ENCODE measurements around the gene GRIN1. TPM values are rescaled to one million over a fixed set of nuclear protein-coding genes. Genes with fewer than 3 reads are reported as not detected.

The GRIN1 gene
- total RNA-seq, 1 experiment from 2014 or later, result 0.52 TPM

DNA sequence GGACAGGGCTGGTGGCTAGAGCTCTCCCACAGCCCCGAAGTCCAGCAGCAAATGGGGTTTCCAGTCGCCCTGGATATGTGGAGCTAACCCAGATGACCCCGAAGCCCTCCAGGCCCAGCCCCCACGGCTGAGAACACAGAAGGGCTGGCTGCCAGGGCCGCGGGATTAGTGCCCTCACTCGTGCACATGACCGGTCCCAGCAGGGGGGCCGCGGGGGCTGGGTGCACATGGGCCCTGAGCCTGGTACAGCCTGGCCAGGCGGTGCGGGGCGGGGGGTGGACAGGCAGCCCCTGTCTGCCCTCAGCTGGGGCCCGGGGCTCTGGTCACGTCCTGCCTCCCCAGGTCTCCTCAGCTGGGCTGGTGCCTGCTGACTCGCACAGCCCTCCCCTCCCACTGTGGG is 55.4 kb downstream of the GRIN1 start:
- POLR2A ChIA-PET (ENCODE audit: low non-redundant PET), result interaction anchor here (0.6 kb wide), 1 partner anchor 9 kb away, joined by 3 read pairs; no protein-coding TSS in a partner anchor

GRCh38 chr9:137194909-137195308 is 56.0 kb downstream of the GRIN1 start:
- TF ChIP-seq EZH2 (IDR thresholded peaks at IDR 0.05; ENCODE audit: borderline replicate concordance, low read depth, low read length, poor library complexity, severe bottlenecking) (no peak), CTCF (conservative IDR thresholded peaks at IDR 0.05; ENCODE audit: low read depth, low read length) (no peak)
- Histone ChIP-seq H3K27me3 (replicated peaks; ENCODE audit: insufficient read depth, low read depth, low read length, poor library complexity) (no peaks in the 10 kb centered on the region), H3K9me3 (ENCODE audit: low read depth, low read length, poor library complexity, severe bottlenecking) (no peaks in the 10 kb centered on the region), H3K36me3 (ENCODE audit: insufficient read depth, low read length, poor library complexity, severe bottlenecking) (peaks cover 2% of the 10 kb centered on the region), H3K27ac (ENCODE audit: low read depth, low read length, poor library complexity, severe bottlenecking) (no peak overlapping the region), H3K4me1 (ENCODE audit: insufficient read depth, low read length, poor library complexity, severe bottlenecking) (peaks cover 13% of the 10 kb centered on the region), H3K4me3 (ENCODE audit: low read depth, low read length, poor library complexity, severe bottlenecking) (no peak overlapping the region)
- CTCF ChIA-PET, result interaction anchor here (0.7 kb wide), 1 partner anchor 42 kb away, joined by 3 read pairs; no protein-coding TSS in a partner anchor
- POLR2A ChIA-PET (ENCODE audit: low non-redundant PET), result interaction anchor here (0.6 kb wide), 1 partner anchor 10 kb away, joined by 3 read pairs; no protein-coding TSS in a partner anchor
- BruUV-seq (replicated peaks), result no TSS peak
- intact Hi-C loops (cut with micrococcal nuclease; ENCODE audit: unreplicated experiment), result no loop called here
- DNase-seq (ENCODE audit: low spot score), result no peak

More for the DNA sequence above, 55.4 kb downstream of the GRIN1 start:
- no TSS peak for BruUV-seq (replicated peaks)
- H3K9me3 ChIP-seq (ENCODE audit: low read depth, low read length, poor library complexity, severe bottlenecking), result no peaks in the 10 kb centered on the region
- peaks cover 2% of the 10 kb centered on the region for H3K36me3 ChIP-seq (ENCODE audit: insufficient read depth, low read length, poor library complexity, severe bottlenecking)
- peaks cover 12% of the 10 kb centered on the region for H3K4me1 ChIP-seq (ENCODE audit: insufficient read depth, low read length, poor library complexity, severe bottlenecking)
- TF ChIP-seq EZH2 (IDR thresholded peaks at IDR 0.05; ENCODE audit: borderline replicate concordance, low read depth, low read length, poor library complexity, severe bottlenecking) (no peak), CTCF (conservative IDR thresholded peaks at IDR 0.05; ENCODE audit: low read depth, low read length) (no peak)
- DNase-seq (ENCODE audit: low spot score), result no peak
- H3K27me3 ChIP-seq (replicated peaks; ENCODE audit: insufficient read depth, low read depth, low read length, poor library complexity), result no peaks in the 10 kb centered on the region
- intact Hi-C loops (cut with micrococcal nuclease; ENCODE audit: unreplicated experiment), result no loop called here
- no peak overlapping the region for H3K4me3 ChIP-seq (ENCODE audit: low read depth, low read length, poor library complexity, severe bottlenecking)
- CTCF ChIA-PET, result interaction anchor here (0.7 kb wide), 1 partner anchor 42 kb away, joined by 3 read pairs; no protein-coding TSS in a partner anchor
- H3K27ac ChIP-seq (ENCODE audit: low read depth, low read length, poor library complexity, severe bottlenecking), result no peak overlapping the region

- POLR2A ChIA-PET (ENCODE audit: low non-redundant PET), result no interaction called here
- H3K27me3 ChIP-seq (replicated peaks; ENCODE audit: insufficient read depth, low read depth, low read length, poor library complexity), result no peaks in the 10 kb centered on the region
Observed at GRCh38 chr9:137195525-137196220, 56.7 kb downstream of the GRIN1 start.

More at GRCh38 chr9:137195525-137196220, 56.7 kb downstream of the GRIN1 start:
- no peak for DNase-seq (ENCODE audit: low spot score)
- no TSS peak for BruUV-seq (replicated peaks)
- Histone ChIP-seq H3K36me3 (ENCODE audit: insufficient read depth, low read length, poor library complexity, severe bottlenecking) (peaks cover 2% of the 10 kb centered on the region), H3K9me3 (ENCODE audit: low read depth, low read length, poor library complexity, severe bottlenecking) (no peaks in the 10 kb centered on the region), H3K27ac (ENCODE audit: low read depth, low read length, poor library complexity, severe bottlenecking) (no peak overlapping the region), H3K4me1 (ENCODE audit: insufficient read depth, low read length, poor library complexity, severe bottlenecking) (peaks cover 13% of the 10 kb centered on the region), H3K4me3 (ENCODE audit: low read depth, low read length, poor library complexity, severe bottlenecking) (no peak overlapping the region)
- intact Hi-C loops (cut with micrococcal nuclease; ENCODE audit: unreplicated experiment), result no loop called here
- CTCF ChIA-PET, result interaction anchor here (0.6 kb wide), 2 partner anchors 62 to 128 kb away, joined by 5 to 6 read pairs; no protein-coding TSS in a partner anchor
- TF ChIP-seq CTCF (conservative IDR thresholded peaks at IDR 0.05; ENCODE audit: low read depth, low read length), result no peak
- no peak for TF ChIP-seq EZH2 (IDR thresholded peaks at IDR 0.05; ENCODE audit: borderline replicate concordance, low read depth, low read length, poor library complexity, severe bottlenecking)

Measured in A673 (cell line).